Lower lobe of right lung (tissue), 2 donors: ENCODE results near the gene ZNF345. TPM values are rescaled to one million over a fixed set of nuclear protein-coding genes. Genes with fewer than 3 reads are reported as not detected.

ENCODE experiments used
- ATAC-seq, 2 donors: fragments of 200-7000 bp; cut with Tn5 transposase; one replicate each; pipeline ENCODE4 v1.9.1; 2020 to 2022; ENCODE audit warnings: mild to moderate bottlenecking in 2 of 2, moderate library complexity in 2 of 2
- DNase-seq: peaks from one replicate; pipeline ENCODE4 v3.0.0-alpha.2; 2020
- H3K27ac ChIP-seq: fragments of 200-600 bp; one replicate; pipeline ENCODE4 v1.8.0; 2022
- H3K27me3 ChIP-seq: fragments of 200-600 bp; one replicate; pipeline ENCODE4 v1.8.0; 2022; ENCODE audit warnings: low read depth
- H3K36me3 ChIP-seq: fragments of 200-600 bp; one replicate; pipeline ENCODE4 v1.8.0; 2022; ENCODE audit warnings: mild to moderate bottlenecking
- H3K4me1 ChIP-seq: fragments of 200-600 bp; one replicate; pipeline ENCODE4 v1.8.0; 2022
- H3K4me3 ChIP-seq: fragments of 200-600 bp; one replicate; pipeline ENCODE4 v1.8.0; 2022; ENCODE audit warnings: mild to moderate bottlenecking
- H3K9me3 ChIP-seq: fragments of 200-600 bp; one replicate; pipeline ENCODE4 v1.8.0; 2022
- CTCF ChIP-seq: fragments of 200-600 bp; IDR thresholded peaks from one replicate; pipeline ENCODE4 v1.8.0; 2022; ENCODE audit warnings: antibody characterized with exemption, mild to moderate bottlenecking
- intact Hi-C: fragments of 100-400 bp; cut with DNase I; formaldehyde crosslinking; loops from one replicate; pipeline ENCODE4 v1.11.0; 2022
- total RNA-seq: library from RNA; stranded (reverse); fragmentation: NEBNext Ultra II Directional; extraction: Animal tissue kit (Norgen Biotek cat#: 25700); gene quantifications from one replicate; pipeline ENCODE4 v1.2.1, GENCODE V29; 2021
- donor health status: DM: no; HTN: yes; CAD: no; lungs with severe emphysema.

Gene ZNF345
- total RNA-seq, 1 donor from 2014 or later = 7.0 TPM

DNA sequence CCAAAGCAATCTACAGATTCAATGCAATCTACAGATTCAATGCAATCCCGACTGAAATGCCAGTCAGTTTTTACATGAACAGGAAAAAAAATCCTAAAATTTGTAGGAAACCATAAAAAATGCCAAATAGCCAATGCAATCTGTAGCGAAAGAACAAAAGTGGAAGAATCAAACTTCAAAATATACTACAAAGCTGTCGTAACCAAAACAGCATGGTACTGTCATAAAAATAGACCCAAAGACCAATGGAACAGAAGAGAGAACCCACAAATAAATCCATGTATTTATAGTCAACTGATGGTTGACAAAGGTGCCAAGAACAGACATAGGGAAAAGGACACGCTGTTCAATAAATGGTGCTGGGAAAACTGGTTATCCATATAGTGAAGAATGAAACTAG is 47.7 kb downstream of the ZNF345 start:
- intact Hi-C loops = no loop called here
- no peak for TF ChIP-seq CTCF

DNA sequence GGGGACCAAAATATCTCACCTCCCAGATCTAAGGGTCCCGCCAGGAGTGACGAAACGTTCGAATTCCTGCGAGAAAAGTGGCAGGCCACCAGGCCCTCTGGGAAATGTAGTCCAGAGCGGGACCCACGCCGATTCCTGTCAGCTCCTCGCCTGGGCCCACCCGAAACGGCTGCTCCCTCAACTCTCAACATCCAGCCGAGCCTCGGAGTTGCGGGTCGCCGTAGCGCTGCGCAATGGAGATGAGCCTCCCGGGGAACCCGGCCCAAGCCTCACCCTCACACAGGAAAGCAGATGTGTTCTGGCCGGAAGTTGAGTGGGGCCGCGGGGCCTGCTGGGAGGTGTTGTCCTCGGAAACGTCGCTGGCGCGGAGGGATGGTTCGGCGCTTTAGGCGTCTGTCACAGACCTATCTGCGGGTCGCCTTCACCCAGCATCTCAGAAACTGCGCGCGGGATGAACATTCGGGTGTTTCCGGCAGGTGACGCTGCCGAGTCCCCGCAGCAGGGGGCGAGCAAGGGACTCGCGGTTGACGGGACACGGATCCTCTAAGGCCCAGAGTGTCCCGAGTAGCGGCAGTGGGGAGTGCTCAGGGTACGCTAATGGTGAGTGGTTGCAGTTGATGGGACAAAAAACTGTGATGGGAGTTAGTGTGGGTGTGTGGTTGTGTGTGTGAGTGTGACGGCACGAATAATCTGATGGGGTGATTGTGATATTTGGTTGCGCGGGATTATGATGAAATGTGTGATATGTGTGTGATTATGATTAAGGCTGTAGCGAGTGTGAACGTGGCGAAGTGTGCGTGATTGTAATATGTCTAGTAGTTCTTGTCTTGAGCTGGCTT is 65.5 kb downstream of the ZNF345 start, which contains the start of the genes ZNF568 and ZNF829:
TSS of gene ZNF568 (plus strand) at position 341 of the 839 bp plus-strand sequence. CDS start 6,439 bp downstream, outside the sequence.
TSS of gene ZNF829 (minus strand) at position 300 of the 839 bp plus-strand sequence. CDS start 1,124 bp downstream, outside the sequence.
- peak; percentile 54 for TF ChIP-seq CTCF
- Histone ChIP-seq H3K27me3 (no peaks in the 10 kb centered on the region), H3K9me3 (peaks cover 19% of the 10 kb centered on the region), H3K4me3 (peak within 1 kb of the TSS; percentile 81), H3K4me1 (peaks cover 18% of the 10 kb centered on the region), H3K36me3 (peaks cover 15% of the 10 kb centered on the region), H3K27ac (peak within 1 kb of the TSS; percentile 90)
- intact Hi-C loops = no loop called here
- ATAC-seq (peak; percentile 97 to 99), DNase-seq (peak; percentile 92)

More for the DNA sequence above, 47.7 kb downstream of the ZNF345 start:
- Histone ChIP-seq H3K27ac (no peak overlapping the region), H3K9me3 (peaks cover 95% of the 10 kb centered on the region), H3K27me3 (no peaks in the 10 kb centered on the region), H3K36me3 (peaks cover 16% of the 10 kb centered on the region), H3K4me1 (no peaks in the 10 kb centered on the region), H3K4me3 (no peak overlapping the region)
- no peak for DNase-seq
- ATAC-seq = no peak

- intact Hi-C loops = no loop called here
- H3K4me3 ChIP-seq = peak overlapping the region; percentile 81
- no peak for TF ChIP-seq CTCF
- ATAC-seq = no peak
- peaks cover 15% of the 10 kb centered on the region for H3K36me3 ChIP-seq
- peak overlapping the region; percentile 90 for H3K27ac ChIP-seq
- no peak for DNase-seq
- peaks cover 18% of the 10 kb centered on the region for H3K4me1 ChIP-seq
- H3K27me3 ChIP-seq = no peaks in the 10 kb centered on the region
- H3K9me3 ChIP-seq = peaks cover 13% of the 10 kb centered on the region
These were observed 66.3 kb downstream of the ZNF345 start for GRCh38 chr19:36916991-36917390.

DNA sequence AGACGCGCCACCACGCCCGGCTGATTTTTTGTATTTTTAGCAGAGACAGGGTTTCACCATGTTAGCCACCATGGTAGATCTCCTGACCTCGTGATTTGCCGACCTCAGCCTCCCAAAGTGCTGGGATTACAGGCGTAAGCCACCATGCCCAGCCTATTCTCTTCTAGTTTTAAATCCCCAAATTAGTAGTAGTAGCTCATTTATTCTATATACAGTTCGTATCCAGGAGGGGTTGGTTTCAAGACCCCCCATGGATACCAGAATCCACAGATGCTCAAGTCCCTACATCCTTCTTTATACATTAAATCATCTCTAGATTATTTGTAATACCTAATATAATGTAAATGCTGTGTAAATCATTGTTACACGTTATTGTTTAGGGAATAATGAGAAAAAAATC is 67.4 kb downstream of the ZNF345 start:
- no peak overlapping the region for H3K4me3 ChIP-seq
- H3K27ac ChIP-seq = no peak overlapping the region
- peaks cover 18% of the 10 kb centered on the region for H3K4me1 ChIP-seq
- peaks cover 18% of the 10 kb centered on the region for H3K9me3 ChIP-seq
- DNase-seq (no peak), ATAC-seq (no peak)
- H3K27me3 ChIP-seq = no peaks in the 10 kb centered on the region
- peaks cover 20% of the 10 kb centered on the region for H3K36me3 ChIP-seq
- TF ChIP-seq CTCF = no peak
- intact Hi-C loops = no loop called here

Other genes starting within 250 kb of the ZNF345 start
- 5.2 TPM for gene ZNF382, start 245.6 kb upstream of the ZNF345 start, total RNA-seq
- gene ZNF461, start 184.0 kb upstream of the ZNF345 start, total RNA-seq = 7.5 TPM
- gene ZNF567, start 163.3 kb upstream of the ZNF345 start, total RNA-seq = 6.1 TPM
- gene ZNF850, start 78.1 kb upstream of the ZNF345 start, total RNA-seq = 3.3 TPM
- 7.6 TPM for gene ZNF790, start 12.5 kb upstream of the ZNF345 start, total RNA-seq
- 2.6 TPM for gene ZNF829, start 65.4 kb downstream of the ZNF345 start, total RNA-seq
- gene ZNF568, start 65.5 kb downstream of the ZNF345 start, total RNA-seq = 10.9 TPM
- gene ZNF420, start 227.6 kb downstream of the ZNF345 start, total RNA-seq = 9.1 TPM